IPS-20b (cell line): Measurements from ENCODE around the gene EHD1.
"Not testable (repeated sequence)": the region's sequence is repeated elsewhere in the genome, so short reads cannot be mapped to it uniquely, and the experiment has no call there.

Experiments used
- H3K27ac ChIP-seq: one replicate; pipeline ENCODE4 v1.5.1; 2013; ENCODE audit warnings: low read length
- H3K27me3 ChIP-seq: 2 replicates; pipeline ENCODE4 v1.6.1; 2013; ENCODE audit warnings: mild to moderate bottlenecking, low read length, inconsistent platforms; ENCODE audit not compliant: insufficient read depth
- H3K36me3 ChIP-seq: 2 replicates; pipeline ENCODE4 v1.6.1; 2013; ENCODE audit warnings: low read depth, mild to moderate bottlenecking, inconsistent platforms, low read length, moderate library complexity; ENCODE audit not compliant: insufficient read depth
- H3K4me1 ChIP-seq: 2 replicates; pipeline ENCODE4 v1.6.1; 2013; ENCODE audit warnings: mild to moderate bottlenecking, control low read depth, inconsistent platforms, low read length, moderate library complexity; ENCODE audit not compliant: insufficient read depth
- H3K4me3 ChIP-seq: 2 replicates; pipeline ENCODE4 v1.5.1; 2013; ENCODE audit warnings: mild to moderate bottlenecking, low read length, inconsistent platforms
- H3K9ac ChIP-seq: 2 replicates; pipeline ENCODE4 v1.6.1; 2013; ENCODE audit warnings: low read depth, mild to moderate bottlenecking, inconsistent platforms, low read length, moderate library complexity
- H3K9me3 ChIP-seq: 2 replicates; pipeline ENCODE4 v1.6.1; 2013; ENCODE audit warnings: mild to moderate bottlenecking, low read depth, low read length, inconsistent platforms; ENCODE audit not compliant: insufficient read depth

EHD1 gene

DNA sequence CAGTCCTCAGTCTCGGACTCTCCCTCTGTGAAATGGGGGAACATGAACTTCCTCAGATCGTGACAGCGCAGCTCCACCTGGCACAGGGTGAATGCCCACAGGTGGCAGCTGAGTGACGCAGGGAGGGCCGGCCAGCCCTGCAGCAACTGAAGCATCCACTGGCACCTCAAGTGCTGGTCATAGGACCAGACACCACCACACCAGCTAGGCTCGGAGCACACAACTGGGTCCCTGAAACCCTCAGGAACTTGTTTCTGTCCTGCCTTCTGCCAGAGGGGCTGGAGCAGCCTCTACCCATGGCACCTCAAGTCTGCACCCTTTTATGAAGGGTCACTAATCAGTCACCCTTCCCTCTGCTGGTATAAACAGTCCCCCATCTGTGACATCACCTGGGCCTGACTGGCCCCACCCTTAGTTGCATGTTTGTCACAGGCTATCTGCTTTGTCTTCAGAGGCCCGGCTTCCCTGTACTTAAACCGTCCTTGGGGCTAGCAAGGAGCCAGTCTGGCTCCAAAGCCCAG is 26.5 kb downstream of the EHD1 start:
- H3K9ac ChIP-seq, result no peak overlapping the region
- H3K27ac ChIP-seq, result no peak overlapping the region
- no peak overlapping the region for H3K4me3 ChIP-seq
- no peaks in the 10 kb centered on the region for H3K27me3 ChIP-seq
- H3K9me3 ChIP-seq, result no peaks in the 10 kb centered on the region
- H3K4me1 ChIP-seq, result no peaks in the 10 kb centered on the region; the same call in 1 of the 2 replicates
- H3K36me3 ChIP-seq, result peaks cover 3% of the 10 kb centered on the region; the same call in 1 of the 2 replicates

DNA sequence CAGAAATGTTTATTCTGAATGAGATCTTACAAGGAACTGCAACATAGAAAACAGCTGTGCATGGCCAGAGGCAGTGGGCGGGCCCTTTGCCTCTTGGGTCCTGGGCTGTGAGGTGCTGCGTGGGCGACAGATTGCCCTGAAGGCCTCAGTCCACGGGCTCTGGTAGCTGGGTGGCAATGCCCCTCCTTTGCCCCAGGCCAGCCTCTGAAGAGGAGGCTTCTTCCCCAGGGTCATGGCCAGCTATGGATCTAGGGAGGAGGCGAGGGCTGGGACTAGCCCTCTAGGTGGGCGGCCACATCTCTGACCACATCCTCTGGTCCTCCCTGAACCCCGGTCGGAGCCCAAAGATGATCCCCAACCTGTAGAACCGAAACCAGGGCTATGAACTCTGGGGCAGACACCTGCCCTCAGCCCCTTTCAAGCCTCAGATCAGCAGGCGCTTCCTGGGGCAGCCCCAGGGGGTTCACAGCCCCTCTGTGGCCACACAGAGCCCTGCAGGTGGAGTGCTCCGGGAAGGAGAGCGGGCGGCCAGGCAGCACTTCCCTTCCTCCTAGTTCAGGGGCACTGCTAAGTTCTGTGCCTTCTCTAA is 27.3 kb downstream of the EHD1 start:
- Histone ChIP-seq H3K4me3 (no peak overlapping the region), H3K27me3 (no peaks in the 10 kb centered on the region), H3K4me1 (no peaks in the 10 kb centered on the region; the same call in 1 of the 2 replicates), H3K9ac (no peak overlapping the region), H3K36me3 (peaks cover 3% of the 10 kb centered on the region; the same call in 1 of the 2 replicates), H3K9me3 (no peaks in the 10 kb centered on the region), H3K27ac (no peak overlapping the region)

DNA sequence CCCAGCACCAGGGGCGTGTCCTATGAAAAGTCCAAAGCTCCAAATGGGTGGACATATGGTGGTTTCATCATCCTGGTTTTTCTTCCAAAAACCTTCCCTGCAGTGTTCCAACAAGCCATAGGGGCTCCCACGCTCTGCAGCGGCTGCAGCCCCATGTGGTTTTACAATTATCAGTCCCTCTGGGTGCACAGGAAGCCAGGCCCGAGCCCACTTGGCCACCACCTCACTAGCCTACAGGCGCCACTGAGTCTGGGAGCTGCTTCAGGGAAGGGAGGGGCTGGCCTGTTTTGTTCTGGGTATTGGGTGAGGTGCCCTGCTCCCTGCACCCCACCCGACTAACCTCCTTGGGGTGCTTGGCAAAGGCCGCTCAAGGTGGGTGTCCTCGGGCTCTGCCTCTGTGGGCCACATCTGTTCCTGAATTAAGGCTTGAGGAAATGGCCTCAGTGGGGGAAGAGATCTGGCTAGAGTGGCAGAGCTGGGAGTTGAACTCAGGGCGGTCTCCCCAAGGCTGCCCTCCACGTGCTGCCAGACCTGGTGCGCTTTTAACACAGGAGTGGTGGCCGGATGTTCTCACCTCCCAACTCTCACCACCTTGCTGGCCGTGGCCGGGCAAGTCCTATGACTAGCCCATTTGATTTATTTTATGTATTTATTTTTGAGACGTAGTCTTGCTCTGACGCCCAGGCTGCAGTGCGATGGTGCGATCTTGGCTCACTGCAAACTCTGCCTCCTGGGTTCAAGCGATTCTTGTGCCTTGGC is 28.6 kb downstream of the EHD1 start:
- peaks cover 2% of the 10 kb centered on the region; the same call in 1 of the 2 replicates for H3K36me3 ChIP-seq
- no peaks in the 10 kb centered on the region for H3K27me3 ChIP-seq
- no peak overlapping the region for H3K9ac ChIP-seq
- no peak overlapping the region for H3K4me3 ChIP-seq
- H3K4me1 ChIP-seq, result no peaks in the 10 kb centered on the region; the same call in 1 of the 2 replicates
- H3K9me3 ChIP-seq, result no peaks in the 10 kb centered on the region
- H3K27ac ChIP-seq, result no peak overlapping the region

DNA sequence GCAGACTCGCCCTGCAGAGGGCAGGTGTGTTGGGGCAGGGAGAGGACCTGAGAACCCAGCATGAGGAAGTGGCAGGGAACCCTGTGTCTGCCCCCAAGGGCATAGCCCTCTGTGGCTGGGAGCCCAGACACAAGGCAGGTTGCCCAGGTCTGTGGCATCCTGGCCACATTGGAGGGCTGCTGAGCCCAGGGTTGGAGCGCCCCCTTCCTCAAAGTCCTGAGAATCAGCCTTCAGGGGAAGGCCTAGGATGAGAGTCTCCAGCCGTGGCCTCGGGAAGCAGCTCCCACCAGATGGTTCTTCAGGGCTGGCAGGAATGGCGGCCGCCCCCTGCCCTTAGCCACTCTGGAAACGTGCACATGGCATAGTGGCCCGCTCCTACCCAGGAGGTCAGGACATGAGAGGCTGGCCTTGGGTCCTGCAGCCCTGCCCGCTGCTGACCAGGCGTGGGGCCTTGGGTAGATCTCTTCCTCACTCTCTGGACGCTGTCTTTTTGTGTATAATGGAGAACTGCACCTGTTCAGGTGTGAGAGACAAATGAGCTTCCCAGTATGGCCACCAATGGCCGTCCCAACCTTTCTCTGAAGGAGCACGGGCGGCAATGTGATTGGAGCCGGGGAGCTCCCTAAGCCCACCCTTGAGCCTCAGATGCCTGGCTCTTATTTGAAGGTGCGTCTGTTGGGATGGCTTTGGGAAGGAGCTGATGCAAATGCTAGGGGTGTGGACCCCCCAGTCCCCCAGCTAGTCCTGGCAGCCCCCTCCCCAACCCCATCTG is 29.4 kb downstream of the EHD1 start:
- Histone ChIP-seq H3K9me3 (no peaks in the 10 kb centered on the region), H3K9ac (no peak overlapping the region), H3K27me3 (peaks cover 1% of the 10 kb centered on the region; the same call in 1 of the 2 replicates), H3K4me3 (no peak overlapping the region), H3K36me3 (no peaks in the 10 kb centered on the region), H3K27ac (no peak overlapping the region), H3K4me1 (peaks cover under 1% of the 10 kb centered on the region; the same call in 1 of the 2 replicates)

DNA sequence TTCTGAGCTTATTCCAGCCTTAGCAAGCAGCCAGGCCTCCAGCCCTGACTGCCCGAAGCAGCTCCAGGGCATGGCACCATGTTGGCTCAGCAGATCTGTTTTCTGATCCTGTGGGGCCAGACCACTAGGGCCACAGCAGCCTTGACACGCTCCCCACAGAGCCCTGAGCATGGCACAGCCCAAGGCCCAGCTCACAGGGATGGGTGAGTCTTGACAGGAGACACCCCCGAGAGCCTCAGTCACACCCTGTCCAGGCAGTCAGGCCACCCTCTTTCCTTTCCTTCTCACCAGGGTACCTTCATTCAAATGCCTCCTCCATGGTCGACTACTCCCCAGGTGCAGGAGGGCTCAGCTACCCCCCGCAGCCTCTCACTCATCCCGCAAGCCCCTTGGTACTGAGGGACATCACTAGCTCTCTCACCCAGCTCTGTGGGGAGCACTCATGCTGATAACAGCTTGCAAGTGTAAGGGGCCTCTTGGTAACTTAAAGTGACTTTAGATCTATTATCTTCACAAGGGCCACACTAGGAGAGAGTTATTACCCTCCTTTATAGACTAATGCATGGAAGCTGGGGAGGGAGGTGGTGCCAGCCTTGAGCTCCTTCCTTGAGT is 30.1 kb downstream of the EHD1 start:
- no peak overlapping the region for H3K27ac ChIP-seq
- H3K4me1 ChIP-seq, result peaks cover 3% of the 10 kb centered on the region; the same call in 1 of the 2 replicates
- H3K27me3 ChIP-seq, result peaks cover 5% of the 10 kb centered on the region; the same call in 1 of the 2 replicates
- H3K4me3 ChIP-seq, result no peak overlapping the region
- H3K36me3 ChIP-seq, result no peaks in the 10 kb centered on the region
- H3K9ac ChIP-seq, result no peak overlapping the region
- no peaks in the 10 kb centered on the region for H3K9me3 ChIP-seq

DNA sequence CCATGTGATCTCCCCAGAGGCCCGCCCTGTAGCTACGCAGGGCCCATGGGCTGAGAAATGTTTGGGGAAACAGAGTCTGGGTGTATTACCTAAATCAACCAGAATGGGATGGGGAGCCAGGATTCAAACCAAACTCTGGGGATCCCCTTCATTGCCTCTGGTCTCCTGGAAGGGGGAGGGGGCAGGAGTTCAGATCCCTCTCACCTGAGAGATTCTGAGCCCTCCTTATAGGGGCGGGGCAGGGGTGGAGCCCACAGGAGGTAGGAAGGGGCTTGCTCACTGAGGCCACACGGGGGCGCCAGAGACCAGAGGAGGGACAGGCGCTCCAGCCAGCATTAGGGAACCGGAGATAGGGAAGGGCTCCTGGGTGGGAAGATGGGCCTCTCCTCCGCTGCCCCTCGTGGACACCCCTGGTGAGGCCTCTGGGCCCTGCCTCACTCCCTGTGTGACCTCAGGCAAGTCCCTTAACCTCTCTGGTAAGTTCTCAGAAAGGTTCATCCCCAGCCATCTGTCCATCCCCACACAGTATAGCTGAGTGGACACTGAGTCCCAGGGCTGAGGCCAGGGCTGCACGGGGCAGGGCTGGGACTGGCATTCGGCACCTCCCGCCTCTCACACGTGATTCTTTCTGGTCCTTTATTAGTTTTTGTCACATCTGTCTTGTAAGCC is 31.3 kb downstream of the EHD1 start:
- H3K9me3 ChIP-seq, result no peaks in the 10 kb centered on the region
- H3K4me3 ChIP-seq, result no peak overlapping the region
- no peaks in the 10 kb centered on the region for H3K36me3 ChIP-seq
- H3K4me1 ChIP-seq, result peaks cover 10% of the 10 kb centered on the region
- no peak overlapping the region for H3K9ac ChIP-seq
- H3K27ac ChIP-seq, result no peak overlapping the region
- peaks cover 5% of the 10 kb centered on the region; the same call in 1 of the 2 replicates for H3K27me3 ChIP-seq

DNA sequence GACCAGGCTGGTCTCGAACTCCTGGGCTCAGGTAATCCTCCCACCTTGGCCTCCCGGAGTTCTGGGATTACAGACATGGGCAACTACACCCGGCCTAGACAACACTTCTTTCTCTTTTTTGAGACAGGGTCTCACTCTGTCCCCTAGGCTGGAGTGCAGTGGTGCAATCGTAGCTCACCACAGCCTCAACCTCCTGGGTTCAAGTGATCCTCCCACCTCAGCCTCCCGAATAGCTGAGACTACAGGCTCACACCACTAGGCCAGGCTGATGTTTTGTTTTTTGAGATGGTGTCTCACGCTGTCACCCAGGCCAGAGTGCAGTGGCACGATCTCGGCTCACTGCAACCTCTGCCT is 32.7 kb downstream of the EHD1 start:
- H3K27ac ChIP-seq, H3K9ac ChIP-seq, H3K27me3 ChIP-seq, H3K4me3 ChIP-seq, H3K9me3 ChIP-seq, H3K36me3 ChIP-seq: not testable (repeated sequence)
- peaks cover 11% of the 10 kb centered on the region for H3K4me1 ChIP-seq

DNA sequence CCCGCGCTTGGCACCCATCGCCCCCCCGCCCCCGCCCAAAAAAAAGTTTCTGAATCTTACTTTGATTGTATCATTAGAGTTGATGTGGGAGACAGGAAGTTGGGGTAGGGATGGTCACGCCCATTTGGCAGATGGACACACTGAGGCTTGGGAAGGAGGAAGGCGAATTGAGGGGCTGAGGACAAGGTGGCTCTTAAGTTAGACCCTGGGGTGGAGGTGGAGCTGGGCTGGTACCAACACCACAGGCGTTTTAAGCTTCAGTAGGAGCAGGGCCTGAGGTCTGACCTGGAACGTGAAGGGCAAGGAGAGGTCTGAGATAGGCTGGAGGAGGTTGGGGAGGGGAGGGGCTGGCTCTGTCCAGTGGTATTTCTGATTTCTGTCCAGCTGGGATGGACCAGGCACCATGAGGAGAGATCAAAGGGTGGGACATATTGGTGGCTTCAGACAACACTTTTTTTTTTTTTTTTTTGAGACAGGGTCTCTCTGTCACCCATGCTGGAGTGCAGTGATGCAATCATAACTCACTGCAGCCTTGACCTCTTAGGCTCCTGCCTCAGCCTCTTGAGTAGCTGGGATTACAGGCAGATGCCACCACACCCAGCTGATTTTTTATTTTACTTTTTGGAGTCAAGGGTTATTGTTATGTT is 33.2 kb downstream of the EHD1 start:
- H3K27me3 ChIP-seq, result peaks cover 5% of the 10 kb centered on the region; the same call in 1 of the 2 replicates
- 0 out of 2 replicates have a peak, but pooled peaks cover 3% of the 10 kb centered on the region for H3K36me3 ChIP-seq
- no peak overlapping the region for H3K27ac ChIP-seq
- peaks cover 11% of the 10 kb centered on the region for H3K4me1 ChIP-seq
- peak overlapping the region; percentile 68; the same call in 1 of the 2 replicates for H3K4me3 ChIP-seq
- no peaks in the 10 kb centered on the region for H3K9me3 ChIP-seq
- peak overlapping the region; percentile 67; the same call in 1 of the 2 replicates for H3K9ac ChIP-seq

DNA sequence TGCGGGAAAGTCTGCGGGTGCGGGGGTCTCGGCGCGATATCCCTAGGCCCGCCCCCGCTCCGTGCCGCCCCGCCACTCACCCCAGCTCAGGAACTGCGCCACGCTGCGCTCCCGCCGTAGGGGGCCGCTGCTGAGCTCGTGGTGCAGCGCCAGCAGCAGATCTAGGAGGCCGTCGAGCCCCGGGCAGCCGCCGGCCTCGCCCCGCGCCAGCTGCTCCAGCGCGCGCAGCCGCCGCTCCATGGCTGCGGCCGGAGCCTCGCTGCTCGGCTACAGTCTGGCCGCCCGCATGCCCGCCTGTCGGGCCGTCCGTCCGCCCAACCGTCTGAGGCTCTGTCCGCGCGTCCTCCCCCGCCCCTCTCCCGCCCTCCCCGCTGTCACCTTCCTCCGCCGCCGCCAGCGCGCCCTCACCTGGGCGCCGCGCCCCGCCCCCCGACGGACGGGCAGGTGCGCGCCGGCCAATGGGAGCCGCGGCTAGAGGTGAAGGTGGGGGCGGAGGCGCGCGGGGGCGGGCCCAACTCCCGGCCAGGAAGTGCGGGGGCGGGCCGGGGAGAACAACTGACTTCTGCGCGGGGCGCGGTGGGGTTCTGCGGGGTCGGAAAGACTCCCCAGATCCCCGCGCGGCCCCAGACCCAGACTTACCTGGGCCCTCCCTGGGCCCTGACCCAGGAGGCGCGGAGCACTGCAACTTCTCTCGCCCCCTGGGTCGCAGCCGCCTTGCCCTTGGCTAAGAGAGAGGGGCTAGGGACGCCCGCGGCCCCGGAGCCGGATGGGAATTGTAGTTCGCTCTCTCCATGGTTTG is 33.9 kb downstream of the EHD1 start, which contains the start of gene CDC42BPG:
Gene CDC42BPG, minus strand, starts transcription at position 324 of the 799 bp plus-strand sequence. Its CDS starts 84 bp downstream, at position 240.
- H3K27ac ChIP-seq, result no peak within 1 kb of the TSS
- peak within 1 kb of the TSS; percentile 68 for H3K4me3 ChIP-seq
- H3K4me1 ChIP-seq, result peaks cover 11% of the 10 kb centered on the region

More for the DNA sequence above, 33.9 kb downstream of the EHD1 start, which contains the start of gene CDC42BPG:
- H3K9me3 ChIP-seq, result no peaks in the 10 kb centered on the region
- H3K36me3 ChIP-seq, result peaks cover 6% of the 10 kb centered on the region
- peaks cover 5% of the 10 kb centered on the region; the same call in 1 of the 2 replicates for H3K27me3 ChIP-seq
- H3K9ac ChIP-seq, result peak within 1 kb of the TSS; percentile 67
